ENCODE results near the gene ASCC2. TPM values are rescaled to one million over a fixed set of nuclear protein-coding genes. Genes with fewer than 3 reads are reported as not detected.

The ASCC2 gene
- total RNA-seq, 1 experiment from 2014 or later: 54.9 TPM

GRCh38 chr22:29797351-29797750 lies 40.7 kb downstream of the ASCC2 start:
- TF ChIP-seq EZH2 (IDR thresholded peaks at IDR 0.05; ENCODE audit: borderline replicate concordance, low read depth, low read length, poor library complexity, severe bottlenecking): no peak
- TF ChIP-seq CTCF (conservative IDR thresholded peaks at IDR 0.05; ENCODE audit: low read depth, low read length): no peak
- POLR2A ChIA-PET (ENCODE audit: low non-redundant PET): interaction anchor here (0.6 kb wide), 1 partner anchor 93 kb away, joined by 3 read pairs; no protein-coding TSS in a partner anchor
- Histone ChIP-seq H3K36me3 (ENCODE audit: insufficient read depth, low read length, poor library complexity, severe bottlenecking) (peaks cover 36% of the 10 kb centered on the region), H3K27ac (ENCODE audit: low read depth, low read length, poor library complexity, severe bottlenecking) (no peak overlapping the region), H3K27me3 (replicated peaks; ENCODE audit: insufficient read depth, low read depth, low read length, poor library complexity) (no peaks in the 10 kb centered on the region), H3K9me3 (ENCODE audit: low read depth, low read length, poor library complexity, severe bottlenecking) (no peaks in the 10 kb centered on the region), H3K4me3 (ENCODE audit: low read depth, low read length, poor library complexity, severe bottlenecking) (no peak overlapping the region), H3K4me1 (ENCODE audit: insufficient read depth, low read length, poor library complexity, severe bottlenecking) (no peaks in the 10 kb centered on the region)
- DNase-seq (ENCODE audit: low spot score): no peak
- BruUV-seq (replicated peaks): no TSS peak
- CTCF ChIA-PET: no interaction called here
- intact Hi-C loops (cut with micrococcal nuclease; ENCODE audit: unreplicated experiment): no loop called here

- no TSS peak for BruUV-seq (replicated peaks)
- Histone ChIP-seq H3K27me3 (replicated peaks; ENCODE audit: insufficient read depth, low read depth, low read length, poor library complexity) (no peaks in the 10 kb centered on the region), H3K27ac (ENCODE audit: low read depth, low read length, poor library complexity, severe bottlenecking) (no peak overlapping the region), H3K36me3 (ENCODE audit: insufficient read depth, low read length, poor library complexity, severe bottlenecking) (peaks cover 30% of the 10 kb centered on the region), H3K4me1 (ENCODE audit: insufficient read depth, low read length, poor library complexity, severe bottlenecking) (no peaks in the 10 kb centered on the region), H3K9me3 (ENCODE audit: low read depth, low read length, poor library complexity, severe bottlenecking) (no peaks in the 10 kb centered on the region), H3K4me3 (ENCODE audit: low read depth, low read length, poor library complexity, severe bottlenecking) (no peak overlapping the region)
- POLR2A ChIA-PET (ENCODE audit: low non-redundant PET): no interaction called here
- intact Hi-C loops (cut with micrococcal nuclease; ENCODE audit: unreplicated experiment): no loop called here
- no peak for DNase-seq (ENCODE audit: low spot score)
- TF ChIP-seq CTCF (conservative IDR thresholded peaks at IDR 0.05; ENCODE audit: low read depth, low read length) (no peak), EZH2 (IDR thresholded peaks at IDR 0.05; ENCODE audit: borderline replicate concordance, low read depth, low read length, poor library complexity, severe bottlenecking) (no peak)
- CTCF ChIA-PET: no interaction called here
Measured at GRCh38 chr22:29795663-29796062, 42.4 kb downstream of the ASCC2 start.

DNA sequence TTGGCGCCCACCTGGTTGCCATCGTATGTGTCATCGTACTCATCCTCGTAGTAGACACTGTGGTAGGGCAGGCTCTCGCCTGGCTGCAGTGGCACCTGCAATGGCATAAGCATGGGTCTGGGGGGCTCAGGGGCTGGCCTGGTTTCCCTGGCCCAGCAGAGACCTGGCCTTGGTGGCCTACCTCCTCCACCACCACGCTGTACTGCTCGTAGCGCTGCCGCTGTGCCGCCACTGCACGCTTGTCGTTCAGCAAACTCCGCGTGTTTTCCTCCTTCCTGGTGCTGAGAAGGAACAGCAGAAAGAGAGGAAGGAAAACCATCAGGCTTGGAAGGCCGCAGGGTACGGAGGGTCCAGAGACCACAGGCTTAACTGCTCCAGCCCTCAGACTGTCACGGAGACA lies 44.7 kb downstream of the ASCC2 start:
- no peak for DNase-seq (ENCODE audit: low spot score)
- H3K4me1 ChIP-seq (ENCODE audit: insufficient read depth, low read length, poor library complexity, severe bottlenecking): no peaks in the 10 kb centered on the region
- no peaks in the 10 kb centered on the region for H3K27me3 ChIP-seq (replicated peaks; ENCODE audit: insufficient read depth, low read depth, low read length, poor library complexity)
- ChIA-PET POLR2A (ENCODE audit: low non-redundant PET) (no interaction called here), CTCF (no interaction called here)
- intact Hi-C loops (cut with micrococcal nuclease; ENCODE audit: unreplicated experiment): no loop called here
- H3K9me3 ChIP-seq (ENCODE audit: low read depth, low read length, poor library complexity, severe bottlenecking): no peaks in the 10 kb centered on the region
- BruUV-seq (replicated peaks): no TSS peak
- H3K36me3 ChIP-seq (ENCODE audit: insufficient read depth, low read length, poor library complexity, severe bottlenecking): peaks cover 26% of the 10 kb centered on the region
- no peak overlapping the region for H3K4me3 ChIP-seq (ENCODE audit: low read depth, low read length, poor library complexity, severe bottlenecking)
- TF ChIP-seq EZH2 (IDR thresholded peaks at IDR 0.05; ENCODE audit: borderline replicate concordance, low read depth, low read length, poor library complexity, severe bottlenecking) (no peak), CTCF (conservative IDR thresholded peaks at IDR 0.05; ENCODE audit: low read depth, low read length) (no peak)
- H3K27ac ChIP-seq (ENCODE audit: low read depth, low read length, poor library complexity, severe bottlenecking): no peak overlapping the region
